Measurements from ENCODE around the gene SYNPO2.

The SYNPO2 gene, protein sequence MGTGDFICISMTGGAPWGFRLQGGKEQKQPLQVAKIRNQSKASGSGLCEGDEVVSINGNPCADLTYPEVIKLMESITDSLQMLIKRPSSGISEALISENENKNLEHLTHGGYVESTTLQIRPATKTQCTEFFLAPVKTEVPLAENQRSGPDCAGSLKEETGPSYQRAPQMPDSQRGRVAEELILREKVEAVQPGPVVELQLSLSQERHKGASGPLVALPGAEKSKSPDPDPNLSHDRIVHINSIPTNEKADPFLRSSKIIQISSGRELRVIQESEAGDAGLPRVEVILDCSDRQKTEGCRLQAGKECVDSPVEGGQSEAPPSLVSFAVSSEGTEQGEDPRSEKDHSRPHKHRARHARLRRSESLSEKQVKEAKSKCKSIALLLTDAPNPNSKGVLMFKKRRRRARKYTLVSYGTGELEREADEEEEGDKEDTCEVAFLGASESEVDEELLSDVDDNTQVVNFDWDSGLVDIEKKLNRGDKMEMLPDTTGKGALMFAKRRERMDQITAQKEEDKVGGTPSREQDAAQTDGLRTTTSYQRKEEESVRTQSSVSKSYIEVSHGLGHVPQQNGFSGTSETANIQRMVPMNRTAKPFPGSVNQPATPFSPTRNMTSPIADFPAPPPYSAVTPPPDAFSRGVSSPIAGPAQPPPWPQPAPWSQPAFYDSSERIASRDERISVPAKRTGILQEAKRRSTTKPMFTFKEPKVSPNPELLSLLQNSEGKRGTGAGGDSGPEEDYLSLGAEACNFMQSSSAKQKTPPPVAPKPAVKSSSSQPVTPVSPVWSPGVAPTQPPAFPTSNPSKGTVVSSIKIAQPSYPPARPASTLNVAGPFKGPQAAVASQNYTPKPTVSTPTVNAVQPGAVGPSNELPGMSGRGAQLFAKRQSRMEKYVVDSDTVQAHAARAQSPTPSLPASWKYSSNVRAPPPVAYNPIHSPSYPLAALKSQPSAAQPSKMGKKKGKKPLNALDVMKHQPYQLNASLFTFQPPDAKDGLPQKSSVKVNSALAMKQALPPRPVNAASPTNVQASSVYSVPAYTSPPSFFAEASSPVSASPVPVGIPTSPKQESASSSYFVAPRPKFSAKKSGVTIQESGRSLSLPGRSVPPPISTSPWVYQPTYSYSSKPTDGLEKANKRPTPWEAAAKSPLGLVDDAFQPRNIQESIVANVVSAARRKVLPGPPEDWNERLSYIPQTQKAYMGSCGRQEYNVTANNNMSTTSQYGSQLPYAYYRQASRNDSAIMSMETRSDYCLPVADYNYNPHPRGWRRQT
- total RNA-seq = 0.83 to 5.1 reads per million in 2 experiments

DNA sequence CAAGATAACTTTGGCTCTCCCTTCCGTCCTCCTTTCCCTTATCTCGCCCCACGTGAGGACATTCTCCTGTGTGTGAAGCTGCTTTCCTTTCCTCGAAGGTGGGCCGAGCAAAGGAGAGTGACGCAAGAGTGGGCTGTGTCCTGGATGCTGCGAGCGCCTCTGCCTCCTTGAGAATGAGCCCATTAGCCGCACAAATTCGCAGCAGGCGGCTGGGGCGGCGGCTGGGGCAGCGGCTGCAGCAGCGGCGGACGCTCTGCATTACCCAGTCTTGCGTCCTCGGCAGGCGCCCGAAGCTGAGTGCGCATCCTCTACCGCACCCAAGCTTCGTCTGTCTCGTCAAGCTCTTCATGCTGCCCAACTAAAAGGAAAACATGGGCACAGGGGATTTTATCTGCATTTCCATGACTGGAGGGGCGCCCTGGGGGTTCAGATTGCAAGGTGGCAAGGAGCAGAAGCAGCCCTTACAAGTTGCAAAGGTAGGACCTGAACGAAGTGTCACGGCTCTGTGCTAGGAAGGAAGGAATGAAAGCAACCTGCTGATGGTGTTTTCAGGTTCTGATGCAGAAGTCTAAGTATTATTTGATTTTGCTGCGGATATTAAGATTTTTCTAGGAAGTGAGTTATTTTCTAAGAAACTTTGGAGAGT, at the start of gene SYNPO2:
Gene SYNPO2, plus strand, starts transcription at position 189 of the 646 bp plus-strand sequence. Its CDS starts 183 bp downstream, at position 372.
- no peak for DNase-seq (ENCODE audit: low read depth)

DNA sequence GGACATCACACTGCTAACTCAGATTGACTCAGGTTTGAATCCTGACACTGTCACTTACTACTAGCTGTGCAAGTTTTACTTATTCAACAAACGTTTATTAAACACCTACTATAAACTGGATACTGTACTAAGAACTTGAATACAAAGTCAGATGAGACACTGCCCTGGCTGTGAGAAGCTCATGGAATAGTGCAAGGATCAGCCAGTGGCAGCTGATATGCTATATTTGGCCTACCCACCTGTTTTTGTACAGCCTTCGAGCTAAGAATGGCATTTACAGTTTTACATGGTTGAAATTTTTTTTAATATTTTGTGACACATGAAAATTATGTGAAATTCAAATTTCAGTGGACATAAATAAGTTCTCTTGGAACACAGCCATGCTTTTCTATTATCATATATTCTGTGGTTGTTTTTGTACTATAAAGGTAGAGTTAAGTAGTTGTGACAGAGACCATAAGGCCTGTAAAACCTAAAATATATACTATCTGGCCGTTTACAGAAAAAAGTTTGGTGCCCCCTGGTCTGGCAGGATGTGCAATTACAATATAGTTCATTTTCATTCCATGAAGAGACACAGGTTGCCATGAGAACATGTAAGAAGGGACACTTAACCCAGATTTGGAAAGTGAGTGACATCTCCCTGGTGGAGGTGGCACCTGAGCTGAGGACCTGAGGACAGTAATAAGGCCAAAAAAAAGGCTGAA, 49.3 kb upstream of the SYNPO2 start:
- no peak for DNase-seq (ENCODE audit: low read depth)

DNA sequence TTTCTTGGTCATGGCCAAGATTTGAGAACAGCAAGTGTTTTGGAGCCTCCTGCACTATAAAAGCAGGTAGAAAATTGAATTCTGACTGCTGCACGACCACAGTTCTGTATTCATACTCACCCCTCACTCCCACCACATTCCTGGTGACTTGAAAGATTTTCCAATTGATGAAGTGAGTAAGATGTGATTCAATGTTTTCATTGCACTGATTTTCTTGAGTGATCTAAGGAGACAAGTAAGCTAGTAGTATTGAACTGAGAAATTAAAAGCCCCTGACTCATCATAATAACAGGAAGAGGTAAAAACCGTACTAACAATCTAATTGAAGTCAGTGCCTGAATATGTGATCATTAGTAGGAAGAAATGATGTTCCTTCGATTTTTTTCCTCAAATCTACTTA, 46.6 kb upstream of the SYNPO2 start:
- no peak for DNase-seq (ENCODE audit: low read depth)

DNA sequence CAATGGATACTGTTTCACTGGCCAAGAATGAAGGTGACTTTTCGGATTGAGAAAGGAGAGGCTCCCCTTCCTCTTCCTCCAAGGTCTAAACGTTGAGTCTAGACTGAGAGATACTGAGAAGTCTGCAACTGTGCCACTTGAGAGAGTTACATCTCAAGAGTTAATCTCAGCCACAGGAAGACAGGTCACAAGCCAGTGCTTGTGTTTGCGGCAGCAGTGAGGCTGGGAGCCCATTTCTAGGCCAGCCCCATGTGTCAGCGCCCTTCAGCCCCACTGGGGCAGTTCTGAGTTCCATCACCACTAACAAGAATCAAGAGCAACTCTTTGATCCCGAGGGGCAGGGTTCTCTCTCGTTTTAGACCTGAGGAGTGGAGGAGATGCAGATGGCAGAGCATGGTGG, 45.4 kb upstream of the SYNPO2 start:
- DNase-seq (ENCODE audit: low read depth) = no peak

DNA sequence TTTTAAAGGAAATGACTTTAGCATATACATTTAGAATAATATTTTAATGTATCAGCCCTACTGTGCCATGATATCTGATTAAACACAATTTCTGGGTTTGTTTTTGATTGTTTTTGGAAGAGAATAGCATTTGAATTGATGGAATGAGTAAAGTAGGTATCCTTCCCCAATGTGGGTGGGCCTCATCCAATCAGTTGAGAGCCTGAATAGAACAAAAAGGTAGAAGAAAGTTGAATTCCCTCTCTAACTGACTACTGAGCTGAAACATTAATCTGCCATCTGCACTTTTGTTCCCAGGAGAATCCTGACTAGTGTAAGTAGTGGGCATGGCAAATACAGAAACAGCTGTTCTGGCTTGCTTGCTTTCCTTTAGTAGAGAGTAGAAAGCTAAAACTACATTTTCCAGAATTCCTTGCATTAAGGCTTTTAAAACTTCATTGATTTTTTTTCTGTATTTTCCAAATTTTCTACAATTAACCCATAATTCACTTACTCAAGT, 43.1 kb upstream of the SYNPO2 start:
- DNase-seq (ENCODE audit: low read depth) = no peak

DNA sequence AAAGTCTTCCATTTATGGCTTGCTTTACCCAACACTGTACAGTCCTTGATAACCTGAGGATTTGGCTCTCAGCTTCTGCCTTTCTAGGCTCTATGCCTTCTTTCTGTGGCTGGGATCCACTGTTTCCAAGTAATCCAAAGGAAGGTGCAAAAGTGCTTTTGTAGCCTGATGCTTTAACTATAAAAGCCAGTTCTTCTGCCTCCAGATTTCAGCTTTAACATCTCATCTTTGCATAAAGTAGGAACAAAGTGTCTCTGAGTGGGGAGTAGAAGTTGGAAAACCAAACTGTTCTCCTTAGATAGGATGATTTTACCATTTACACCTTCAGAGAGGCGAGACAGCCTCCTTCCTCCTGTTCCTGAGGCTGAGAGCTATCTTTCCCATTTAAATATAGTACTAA, 41.7 kb upstream of the SYNPO2 start:
- no peak for DNase-seq (ENCODE audit: low read depth)

DNA sequence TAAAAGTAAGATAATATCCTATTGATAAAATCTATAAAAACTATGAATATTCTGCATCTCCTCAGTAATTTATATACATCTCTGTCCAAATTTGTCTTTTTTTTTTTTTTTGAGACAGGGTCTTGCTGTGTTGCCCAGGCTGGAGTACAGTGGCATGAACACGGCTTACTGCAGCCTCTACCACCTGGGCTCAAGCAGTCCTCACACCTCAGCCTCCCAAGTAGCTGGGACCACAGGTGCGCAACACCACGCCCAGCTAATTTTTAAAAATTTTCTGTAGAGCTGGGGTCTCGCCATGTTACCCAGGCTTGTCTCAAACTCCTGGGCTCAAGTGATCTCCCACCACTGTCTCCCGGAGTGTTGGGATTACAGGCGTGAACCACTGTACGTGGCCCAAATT, 40.4 kb upstream of the SYNPO2 start:
- no peak for DNase-seq (ENCODE audit: low read depth)

DNA sequence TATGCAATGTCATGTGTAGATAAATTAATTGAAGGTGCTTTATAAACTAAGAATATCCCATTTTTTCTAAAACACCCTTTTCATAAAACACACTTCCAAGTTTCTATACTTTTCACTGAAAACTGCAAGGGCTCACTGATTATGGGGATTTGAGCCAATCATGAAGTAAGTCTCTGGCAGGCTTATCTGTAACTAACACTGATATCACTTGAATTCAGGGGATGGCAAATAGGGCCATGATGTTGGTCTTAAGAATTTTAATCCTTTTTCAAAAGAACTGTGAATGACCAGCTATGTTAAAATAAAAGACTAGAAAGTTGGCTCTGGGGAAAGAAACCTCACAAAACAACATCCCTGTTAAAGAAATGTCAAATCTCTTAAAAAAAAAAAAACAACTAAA, 39.8 kb upstream of the SYNPO2 start:
- no peak for DNase-seq (ENCODE audit: low read depth)

DNA sequence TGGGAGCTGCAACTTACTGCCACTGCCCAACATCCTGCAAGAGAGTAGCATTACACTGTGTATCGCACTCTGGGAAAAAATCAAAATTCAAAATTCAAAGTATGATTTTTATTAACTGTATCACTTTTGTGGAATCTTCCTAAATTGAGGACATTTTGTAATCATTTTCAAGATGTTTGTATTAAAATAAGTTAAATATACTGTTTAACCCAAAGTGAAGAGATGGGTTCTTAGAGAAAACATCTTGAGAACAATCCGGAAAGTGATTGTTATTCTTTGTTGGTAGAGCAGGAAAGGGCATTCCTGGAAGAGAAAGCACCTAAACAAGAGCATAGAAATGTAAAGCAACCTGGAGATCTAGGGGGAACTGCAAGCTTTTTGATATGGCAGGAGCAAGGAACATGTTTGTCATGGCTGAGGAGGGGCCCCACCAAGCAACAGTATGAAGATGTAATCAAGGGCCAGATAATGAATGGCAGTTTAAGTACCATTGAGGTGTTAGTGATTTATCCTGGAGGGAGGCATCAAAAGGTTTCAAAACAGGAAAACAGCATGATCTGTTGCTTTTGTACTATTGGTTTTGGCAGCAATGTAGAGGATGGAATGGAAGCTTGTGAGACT, 38.7 kb upstream of the SYNPO2 start:
- no peak for DNase-seq (ENCODE audit: low read depth)

DNA sequence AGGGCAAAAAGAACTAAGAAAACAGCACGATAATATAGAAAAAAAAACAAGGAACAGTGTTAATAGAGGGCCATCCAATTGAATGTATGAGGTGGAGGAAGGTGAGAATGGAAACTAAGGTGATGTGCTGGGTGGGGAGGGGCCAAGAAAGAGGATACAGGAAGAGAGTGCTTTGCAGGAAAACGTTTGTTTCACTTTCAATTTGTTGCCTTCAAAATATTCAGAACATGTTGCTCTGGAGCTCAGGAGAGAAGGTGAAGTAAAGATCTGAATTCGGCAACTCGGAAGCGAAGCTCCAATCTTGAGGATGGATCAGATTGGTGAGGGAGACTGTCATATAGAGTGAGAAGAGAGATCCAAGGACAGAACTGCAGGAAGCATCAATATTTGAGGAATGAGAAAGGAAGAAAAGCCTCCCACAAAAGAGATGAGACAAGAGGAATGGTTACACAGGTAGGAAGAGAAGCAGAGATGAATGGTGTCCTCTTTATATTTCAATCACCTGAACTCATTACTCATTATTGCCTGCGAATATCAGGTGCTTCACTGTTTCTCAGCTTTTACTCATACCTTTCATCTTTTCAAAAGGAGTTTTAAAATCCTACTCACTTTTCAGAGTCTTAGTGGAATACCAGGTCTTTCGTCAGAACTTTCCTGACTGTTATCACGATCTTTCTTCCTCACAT, 38.0 kb upstream of the SYNPO2 start:
- peak; percentile 18 for DNase-seq (ENCODE audit: low read depth)

DNA sequence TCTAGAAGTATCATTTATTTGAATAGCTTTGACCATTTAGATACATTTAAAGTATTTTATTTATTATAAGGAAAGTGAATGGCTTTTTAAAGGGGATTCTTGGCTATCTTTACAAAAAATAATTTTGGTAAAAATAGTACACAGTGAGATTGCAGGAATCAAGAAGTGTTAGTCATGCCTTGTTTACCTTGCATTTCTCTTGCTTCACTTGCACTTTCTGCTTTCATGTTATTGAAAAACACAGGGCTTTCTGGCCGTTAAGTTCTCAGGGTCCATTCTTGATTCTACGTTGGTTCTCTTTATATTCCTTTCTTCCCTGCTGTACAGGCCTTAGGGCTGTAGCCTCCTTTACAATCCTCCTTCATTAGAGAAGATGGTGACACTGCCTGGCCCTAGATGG, 30.9 kb upstream of the SYNPO2 start:
- DNase-seq (ENCODE audit: low read depth) = no peak

DNA sequence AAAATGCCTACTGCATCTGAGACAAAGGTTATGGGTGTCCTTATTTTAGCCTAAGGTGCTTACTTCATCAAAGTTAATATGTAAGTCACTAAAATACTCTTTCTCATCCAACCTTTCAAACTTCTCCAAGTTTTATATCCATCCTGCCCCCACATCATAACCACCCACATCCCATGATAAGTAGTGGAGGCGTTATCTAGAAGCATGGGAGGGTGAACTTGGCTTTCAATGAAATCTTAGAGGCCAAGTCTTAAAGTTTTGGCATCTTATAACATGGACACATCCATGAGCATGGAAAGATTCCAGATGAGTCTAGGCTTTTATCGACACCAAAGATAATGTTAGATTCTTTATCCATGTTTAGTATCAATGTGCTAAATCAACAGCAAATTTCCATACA, 29.9 kb upstream of the SYNPO2 start:
- DNase-seq (ENCODE audit: low read depth) = no peak

DNA sequence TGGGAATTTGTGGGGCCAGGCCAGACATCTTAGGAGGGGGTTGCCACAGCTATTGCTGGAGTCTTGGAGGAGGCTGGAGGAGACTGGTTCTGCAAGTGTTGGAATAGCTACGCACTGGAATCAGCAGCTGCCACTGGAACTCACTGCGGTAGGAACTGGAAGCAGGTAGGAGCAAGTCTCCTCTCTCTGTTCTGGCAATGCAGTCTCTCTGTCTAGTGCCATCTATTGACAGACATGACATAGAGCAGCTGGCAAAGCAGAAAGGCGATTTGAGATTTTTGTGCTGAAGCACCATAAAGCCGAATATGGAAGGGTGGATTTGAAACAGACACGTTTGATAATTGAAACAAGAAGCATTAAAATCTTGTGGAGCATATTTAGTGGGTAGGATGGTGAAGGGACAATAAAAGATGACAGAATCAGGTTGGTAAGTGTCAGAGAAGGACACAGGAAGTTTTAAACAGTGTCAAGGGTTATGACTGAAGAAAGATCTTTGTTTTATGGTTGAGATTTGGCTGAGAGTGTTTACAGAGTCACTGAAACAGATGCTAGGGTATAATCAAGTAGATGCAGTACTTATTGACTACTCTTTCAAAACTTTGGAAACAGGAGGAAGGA, 23.5 kb upstream of the SYNPO2 start:
- no peak for DNase-seq (ENCODE audit: low read depth)

DNA sequence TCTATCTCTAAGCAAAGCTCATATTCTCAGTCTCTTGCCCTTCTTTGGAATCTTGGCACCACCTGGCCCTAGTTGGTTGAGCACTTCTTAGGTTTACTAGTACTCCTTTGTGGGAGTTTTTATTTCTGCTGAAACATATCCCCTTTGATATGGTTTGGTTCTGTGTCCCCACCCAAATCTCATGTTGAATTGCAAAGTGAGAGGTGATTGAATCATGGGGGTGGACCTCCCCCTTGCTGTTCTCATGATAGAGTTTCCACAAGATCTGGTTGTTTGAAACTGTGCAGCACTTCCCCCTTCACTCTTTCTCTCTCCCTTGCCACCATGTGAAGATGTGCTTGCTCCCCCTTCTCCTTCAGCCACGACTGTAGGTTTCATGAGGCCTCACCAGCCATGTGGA, 22.2 kb upstream of the SYNPO2 start:
- no peak for DNase-seq (ENCODE audit: low read depth)

DNA sequence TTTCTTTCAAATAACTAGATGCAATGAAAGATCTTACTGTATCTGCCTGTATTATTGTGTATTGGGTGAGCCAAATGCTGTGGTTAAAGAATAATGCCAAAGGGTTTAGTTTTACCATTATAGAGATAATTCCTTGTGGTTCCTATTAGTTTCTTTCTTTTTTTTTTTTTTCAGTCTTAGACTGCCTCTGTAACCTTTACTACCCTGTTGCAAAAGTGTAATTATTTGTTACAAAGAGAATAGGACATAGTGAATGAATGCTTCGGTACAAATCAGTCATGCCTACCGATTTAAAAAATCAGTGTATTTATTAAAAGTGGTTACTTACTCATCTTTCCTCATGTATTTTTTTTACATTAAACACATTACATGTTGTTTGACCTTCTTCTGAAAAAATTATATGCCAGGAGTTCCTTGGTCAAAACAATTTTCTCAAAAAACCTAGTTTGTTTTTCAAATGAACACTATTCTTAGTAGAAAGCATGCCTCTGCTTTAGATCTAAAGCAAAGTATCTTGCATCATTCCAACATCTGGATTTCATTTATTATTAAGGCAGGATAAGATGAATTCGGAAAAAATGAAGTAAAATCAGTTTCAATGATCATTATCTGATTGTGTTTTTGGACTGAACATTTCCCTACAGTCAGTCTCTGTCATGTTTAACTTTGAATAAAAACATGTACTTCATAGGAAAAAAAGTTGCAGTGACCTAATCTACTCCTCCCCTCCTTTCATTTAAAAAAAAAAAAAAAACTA, 21.2 kb upstream of the SYNPO2 start:
- DNase-seq (ENCODE audit: low read depth) = no peak

DNA sequence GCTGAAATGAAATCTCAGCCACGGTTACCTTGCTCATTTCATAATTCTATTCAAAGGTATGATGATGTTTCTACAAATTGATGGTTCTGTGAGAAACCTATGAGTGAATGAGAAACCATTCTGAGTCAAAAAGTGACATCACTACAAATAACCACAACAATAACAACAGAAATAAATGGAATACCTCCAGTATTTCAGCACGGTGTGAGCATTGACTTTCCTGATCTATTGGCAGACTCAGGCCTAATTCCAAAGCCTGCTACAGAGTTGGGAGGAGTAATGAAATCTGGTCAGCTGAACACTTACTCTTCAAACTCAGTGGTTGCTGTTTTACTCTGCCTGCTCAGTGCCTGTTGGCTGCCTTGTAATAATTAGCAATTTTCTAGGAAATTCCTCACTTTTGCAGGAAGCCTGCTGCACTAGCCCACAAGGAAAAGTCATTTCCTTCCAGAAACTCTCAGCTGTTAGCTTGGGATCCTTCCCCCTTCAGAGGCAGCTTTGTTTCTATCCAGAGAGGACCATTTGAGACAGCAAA, 18.8 kb upstream of the SYNPO2 start:
- no peak for DNase-seq (ENCODE audit: low read depth)

DNA sequence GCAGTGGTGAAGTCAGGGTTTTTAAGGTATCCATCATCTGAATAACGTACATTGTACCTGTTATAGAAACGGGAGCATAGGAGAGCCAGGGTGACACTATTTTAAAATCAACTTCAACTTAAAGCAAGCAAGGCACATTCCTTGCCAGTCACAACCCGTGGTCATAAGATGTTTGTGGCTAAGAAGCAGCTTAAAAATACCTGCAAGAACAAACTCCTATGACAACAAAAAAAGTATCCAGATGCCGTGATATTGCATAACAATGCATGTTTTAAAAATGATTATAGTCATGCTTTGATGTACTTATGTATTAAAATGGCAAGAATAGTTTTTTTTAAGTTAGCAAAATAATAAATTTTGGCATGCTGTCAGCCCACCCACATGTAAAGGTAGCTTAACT, 16.5 kb upstream of the SYNPO2 start:
- no peak for DNase-seq (ENCODE audit: low read depth)

DNA sequence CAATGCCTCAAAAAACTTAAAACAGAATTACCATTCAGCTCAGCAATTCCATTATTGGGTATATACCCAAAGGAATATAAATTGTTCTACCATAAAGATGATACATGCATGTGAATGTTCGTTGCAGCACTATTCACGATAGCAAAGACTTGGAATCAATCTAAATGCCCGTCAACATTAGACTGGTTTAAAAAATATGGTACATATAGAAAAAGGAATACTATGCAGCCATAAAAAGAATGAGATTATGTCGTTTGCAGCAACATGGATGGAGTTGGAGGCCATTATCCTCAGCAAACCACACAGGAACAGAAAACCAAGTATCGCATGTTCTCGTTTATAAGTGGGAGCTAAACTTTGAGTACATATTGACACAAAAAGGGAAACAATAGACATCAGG, 10.9 kb upstream of the SYNPO2 start:
- DNase-seq (ENCODE audit: low read depth) = no peak
